IPS DF 4.7 (cell line): ENCODE results near the gene FUT7.

Experiments
- DNase-seq: peaks from one replicate; pipeline ENCODE4 v3.0.0-alpha.2; 2013; ENCODE audit warnings: low spot score; ENCODE audit errors: extremely low read depth

Gene FUT7

GRCh38 chr9:137018761-137019559 is 12.9 kb downstream of the FUT7 start:
- DNase-seq, result no peak

- no peak for DNase-seq
These were observed 13.9 kb downstream of the FUT7 start for GRCh38 chr9:137017791-137018497.

- no peak for DNase-seq
These were observed 14.8 kb downstream of the FUT7 start for GRCh38 chr9:137017071-137017470.

- DNase-seq, result no peak
These were observed 15.5 kb downstream of the FUT7 start for GRCh38 chr9:137016436-137016835.

GRCh38 chr9:137015976-137016375 is 15.9 kb downstream of the FUT7 start:
- DNase-seq, result no peak

- no peak for DNase-seq
These were observed 16.4 kb downstream of the FUT7 start for GRCh38 chr9:137015540-137015930.

GRCh38 chr9:137014776-137015539 is 16.9 kb downstream of the FUT7 start:
- no peak for DNase-seq

GRCh38 chr9:137014166-137014565 is 17.7 kb downstream of the FUT7 start:
- no peak for DNase-seq

- no peak for DNase-seq
These were observed 18.3 kb downstream of the FUT7 start for GRCh38 chr9:137013571-137013940.

- DNase-seq, result no peak
These were observed 19.0 kb downstream of the FUT7 start for GRCh38 chr9:137012694-137013570.

- no peak for DNase-seq
These were observed 19.8 kb downstream of the FUT7 start for GRCh38 chr9:137011907-137012675.

- no peak for DNase-seq
These were observed 20.7 kb downstream of the FUT7 start for GRCh38 chr9:137011156-137011555.

- no peak for DNase-seq
These were observed 21.8 kb downstream of the FUT7 start for GRCh38 chr9:137009938-137010732.

GRCh38 chr9:137009217-137009616 is 22.7 kb downstream of the FUT7 start:
- DNase-seq, result no peak

- DNase-seq, result no peak
These were observed 23.6 kb downstream of the FUT7 start for GRCh38 chr9:137008312-137008711.

- DNase-seq, result no peak
These were observed 24.0 kb downstream of the FUT7 start for GRCh38 chr9:137007816-137008270.

- no peak for DNase-seq
These were observed 24.6 kb downstream of the FUT7 start for GRCh38 chr9:137007108-137007815.

- no peak for DNase-seq
These were observed 25.5 kb downstream of the FUT7 start for GRCh38 chr9:137006116-137007003.
